K562 (cell line): Measurements from ENCODE around the gene NENF. TPM values are rescaled to one million over a fixed set of nuclear protein-coding genes. Genes with fewer than 3 reads are reported as not detected.

Experiments
- CAMTA2 ChIP-seq: fragments of 250-450 bp; sonication (Bioruptor Pico); conservative IDR thresholded peaks from 2 replicates; pipeline ENCODE4 v1.5.1; 2022
- CHD2 ChIP-seq: IDR thresholded peaks from 2 replicates; pipeline ENCODE4 v1.6.1; 2011; ENCODE audit warnings: low read depth, low read length
- CREB1 ChIP-seq, 2 experiments: sonication (generic) in 1 of 2; formaldehyde crosslinking in 1 of 2; IDR thresholded peaks; 2 replicates each; pipeline versions ENCODE4 v1.6.1 to v1.8.0; 2012 to 2022; ENCODE audit warnings: inconsistent platforms in 1 of 2, mild to moderate bottlenecking in 1 of 2, missing genetic modification reagents in 1 of 2, moderate library complexity in 1 of 2
- HLTF ChIP-seq: fragments of 450-650 bp; IDR thresholded peaks from 2 replicates; pipeline ENCODE4 v1.6.1; 2016
- HOMEZ ChIP-seq: fragments of 250-450 bp; sonication (Bioruptor Pico); IDR thresholded peaks from 2 replicates; pipeline ENCODE4 v1.4.0; 2020; ENCODE audit warnings: mild to moderate bottlenecking, moderate library complexity
- MTA2 ChIP-seq: fragments of 450-650 bp; IDR thresholded peaks from 2 replicates; pipeline ENCODE4 v1.6.1; 2016; ENCODE audit warnings: low read depth
- MYC ChIP-seq, 2 experiments: fragments of 250-450 bp in 1 of 2; sonication (Bioruptor Pico) in 1 of 2; IDR thresholded peaks; 2 replicates each; pipeline versions ENCODE4 v1.5.1 to v1.6.1; 2012 to 2021; ENCODE audit warnings: low read depth in 2 of 2, borderline replicate concordance in 1 of 2, improper control_type of control experiment in 1 of 2, low read length in 1 of 2, mild to moderate bottlenecking in 1 of 2, moderate library complexity in 1 of 2
- PHF20 ChIP-seq: fragments of 450-650 bp; IDR thresholded peaks from 2 replicates; pipeline ENCODE4 v1.6.1; 2018; ENCODE audit not compliant: partially characterized antibody
- RBFOX2 ChIP-seq: fragments of 200-400 bp; formaldehyde crosslinking; IDR thresholded peaks from 2 replicates; pipeline ENCODE4 v1.6.1; 2017; ENCODE audit warnings: low read depth, mild to moderate bottlenecking, low read length, moderate library complexity
- RBM25 ChIP-seq: fragments of 200-400 bp; formaldehyde crosslinking; IDR thresholded peaks from 2 replicates; pipeline ENCODE4 v1.6.1; 2018; ENCODE audit warnings: low read length, low read depth, moderate library complexity; ENCODE audit not compliant: severe bottlenecking
- SIRT6 ChIP-seq: IDR thresholded peaks from one replicate; pipeline ENCODE4 v1.6.1; 2012; ENCODE audit warnings: low read depth, mild to moderate bottlenecking, control low read depth, inconsistent platforms, low read length, moderate library complexity
- SMARCE1 ChIP-seq: fragments of 450-650 bp; IDR thresholded peaks from 2 replicates; pipeline ENCODE4 v1.7.1; 2016; ENCODE audit warnings: mild to moderate bottlenecking
- STAG1 ChIP-seq: sonication (generic); formaldehyde crosslinking; IDR thresholded peaks from 2 replicates; pipeline ENCODE4 v1.5.0; 2020; ENCODE audit warnings: missing genetic modification reagents, borderline replicate concordance
- TAF9B ChIP-seq: fragments of 450-650 bp; IDR thresholded peaks from 2 replicates; pipeline ENCODE4 v1.6.1; 2018; ENCODE audit warnings: mild to moderate bottlenecking; ENCODE audit not compliant: partially characterized antibody
- TCF7L2 ChIP-seq: fragments of 150-350 bp; IDR thresholded peaks from 2 replicates; pipeline ENCODE4 v1.6.1; 2016; ENCODE audit warnings: low read depth, mild to moderate bottlenecking, low read length, moderate library complexity
- ZFX ChIP-seq: sonication (generic); formaldehyde crosslinking; IDR thresholded peaks from 2 replicates; pipeline ENCODE4 v1.8.0; 2022; ENCODE audit warnings: mild to moderate bottlenecking, missing genetic modification reagents, moderate library complexity
- ZKSCAN1 ChIP-seq: fragments of 150-350 bp; IDR thresholded peaks from 2 replicates; pipeline ENCODE4 v1.6.1; 2016; ENCODE audit warnings: low read depth, low read length
- ZNF445 ChIP-seq: fragments of 250-450 bp; sonication (Bioruptor Pico); IDR thresholded peaks from 2 replicates; pipeline ENCODE4 v1.4.0; 2020; ENCODE audit warnings: low read depth, mild to moderate bottlenecking, moderate library complexity
- polyA plus RNA-seq, 8 experiments: library from polyadenylated mRNA; depleted of rRNA in 4 of 8; stranded (reverse) in 5 of 8; unstranded in 3 of 8; fragments of >200 nt; fragmentation: Nextera tagmentation in 2 of 8; fragmentation: Illumina TruSeq in 1 of 8; extraction: Ambion mirVana in 2 of 8; extraction: Trizol in 1 of 8; gene quantifications; 2 replicates each; pipeline versions ENCODE4 v1.2.1 to v1.2.3, GENCODE V29; 2011 to 2014; ENCODE audit warnings: inconsistent platforms in 1 of 8, missing spikeins in 1 of 8
- total RNA-seq, 7 experiments: library from RNA; depleted of rRNA in 6 of 7; stranded (reverse); fragments of >200 nt in 6 of 7; fragmentation: Illumina TruSeq in 2 of 7; extraction: Trizol in 2 of 7; gene quantifications; 2 replicates each; pipeline versions ENCODE4 v1.2.1 to v1.2.3, GENCODE V29; 2011 to 2021; ENCODE audit warnings: low replicate concordance in 1 of 7
- TF ChIP-seq, protein P1 (sequence below): fragments of 250-450 bp; sonication (Bioruptor Pico); IDR thresholded peaks from 2 replicates; pipeline ENCODE4 v1.4.0; 2020
- TF ChIP-seq, protein P2 (sequence below), 3 experiments: fragments of 200-800 bp in 1 of 3; fragments of 250-450 bp in 1 of 3; fragments of 450-650 bp in 1 of 3; sonication (Bioruptor Pico) in 1 of 3; sonication (Bioruptor generic) in 1 of 3; formaldehyde crosslinking in 1 of 3; IDR thresholded peaks; 2 replicates each; pipeline versions ENCODE4 v1.6.1 to v1.8.0; 2016 to 2022; ENCODE audit warnings: mild to moderate bottlenecking in 2 of 3, missing genetic modification characterization in 2 of 3, missing compliant biosample characterization in 1 of 3, moderate library complexity in 1 of 3

NENF gene
- total and polyA plus RNA-seq, 9 of the 15 experiments (the other 6 are each of a cell fraction or from before 2014, with no cell fraction given) = 6.1 to 100 (median 72.8) TPM

DNA sequence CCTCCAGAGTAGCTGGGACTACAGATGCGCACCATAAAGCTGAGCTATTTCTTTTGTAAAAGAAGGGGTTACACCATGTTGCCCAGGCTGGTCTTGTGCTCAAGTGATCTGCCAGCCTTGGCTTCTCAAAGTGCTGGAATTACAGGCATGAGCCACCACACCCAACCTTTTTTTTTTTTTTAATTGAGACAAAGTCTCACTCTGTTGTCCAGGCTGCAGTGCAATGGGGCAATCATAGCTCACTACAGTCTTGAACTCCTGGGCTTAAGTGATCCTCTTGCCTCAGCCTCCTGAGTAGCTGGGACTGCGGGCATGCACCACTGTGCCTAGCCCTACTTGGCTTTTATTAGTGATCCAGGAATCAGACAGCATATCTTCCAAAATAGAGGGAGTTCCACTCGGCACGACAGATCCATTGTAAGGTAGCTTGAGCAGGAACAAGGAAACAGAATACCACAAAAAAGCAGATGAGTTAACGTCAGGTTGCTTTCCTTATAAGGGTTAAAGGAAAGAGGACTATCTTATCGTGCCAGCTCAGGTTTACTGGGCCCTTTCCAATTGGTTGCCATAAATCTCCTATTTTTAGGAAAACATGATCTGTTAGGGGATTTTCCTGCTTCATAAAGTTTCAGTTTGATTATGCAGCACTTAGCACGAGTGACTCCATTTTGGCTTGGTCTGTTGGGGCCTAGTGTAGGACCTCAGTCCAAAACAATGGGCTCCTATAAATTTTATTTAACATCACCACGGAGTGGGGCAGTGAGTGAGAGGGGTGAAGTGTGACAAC, 45.2 kb downstream of the NENF start (continued):
- TF ChIP-seq HOMEZ (peak; percentile 96), CAMTA2 (no peak), TAF9B (no peak), RBFOX2 (no peak), SMARCE1 (no peak), CREB1 (IDR thresholded peaks at IDR 0.05) (no peak), CREB1 (CRISPR knock-in tag; IDR thresholded peaks at IDR 0.05) (no peak), CHD2 (no peak), SIRT6 (no peak), HLTF (no peak), MYC (IDR thresholded peaks at IDR 0.05; ENCODE audit: low read depth, low read length) (no peak), MYC (CRISPR knock-in tag; IDR thresholded peaks at IDR 0.05; ENCODE audit: borderline replicate concordance, low read depth) (peak; percentile 96), ZNF445 (CRISPR knock-in tag) (peak; percentile 92), TCF7L2 (no peak), MTA2 (no peak), PHF20 (no peak), RBM25 (no peak), ZKSCAN1 (no peak), ZFX (CRISPR knock-in tag) (no peak), STAG1 (CRISPR knock-in tag) (no peak)
- TF ChIP-seq, protein P1, sequence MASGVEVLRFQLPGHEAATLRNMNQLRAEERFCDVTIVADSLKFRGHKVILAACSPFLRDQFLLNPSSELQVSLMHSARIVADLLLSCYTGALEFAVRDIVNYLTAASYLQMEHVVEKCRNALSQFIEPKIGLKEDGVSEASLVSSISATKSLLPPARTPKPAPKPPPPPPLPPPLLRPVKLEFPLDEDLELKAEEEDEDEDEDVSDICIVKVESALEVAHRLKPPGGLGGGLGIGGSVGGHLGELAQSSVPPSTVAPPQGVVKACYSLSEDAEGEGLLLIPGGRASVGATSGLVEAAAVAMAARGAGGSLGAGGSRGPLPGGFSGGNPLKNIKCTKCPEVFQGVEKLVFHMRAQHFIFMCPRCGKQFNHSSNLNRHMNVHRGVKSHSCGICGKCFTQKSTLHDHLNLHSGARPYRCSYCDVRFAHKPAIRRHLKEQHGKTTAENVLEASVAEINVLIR = peak; percentile 87
- TF ChIP-seq, protein P2, sequence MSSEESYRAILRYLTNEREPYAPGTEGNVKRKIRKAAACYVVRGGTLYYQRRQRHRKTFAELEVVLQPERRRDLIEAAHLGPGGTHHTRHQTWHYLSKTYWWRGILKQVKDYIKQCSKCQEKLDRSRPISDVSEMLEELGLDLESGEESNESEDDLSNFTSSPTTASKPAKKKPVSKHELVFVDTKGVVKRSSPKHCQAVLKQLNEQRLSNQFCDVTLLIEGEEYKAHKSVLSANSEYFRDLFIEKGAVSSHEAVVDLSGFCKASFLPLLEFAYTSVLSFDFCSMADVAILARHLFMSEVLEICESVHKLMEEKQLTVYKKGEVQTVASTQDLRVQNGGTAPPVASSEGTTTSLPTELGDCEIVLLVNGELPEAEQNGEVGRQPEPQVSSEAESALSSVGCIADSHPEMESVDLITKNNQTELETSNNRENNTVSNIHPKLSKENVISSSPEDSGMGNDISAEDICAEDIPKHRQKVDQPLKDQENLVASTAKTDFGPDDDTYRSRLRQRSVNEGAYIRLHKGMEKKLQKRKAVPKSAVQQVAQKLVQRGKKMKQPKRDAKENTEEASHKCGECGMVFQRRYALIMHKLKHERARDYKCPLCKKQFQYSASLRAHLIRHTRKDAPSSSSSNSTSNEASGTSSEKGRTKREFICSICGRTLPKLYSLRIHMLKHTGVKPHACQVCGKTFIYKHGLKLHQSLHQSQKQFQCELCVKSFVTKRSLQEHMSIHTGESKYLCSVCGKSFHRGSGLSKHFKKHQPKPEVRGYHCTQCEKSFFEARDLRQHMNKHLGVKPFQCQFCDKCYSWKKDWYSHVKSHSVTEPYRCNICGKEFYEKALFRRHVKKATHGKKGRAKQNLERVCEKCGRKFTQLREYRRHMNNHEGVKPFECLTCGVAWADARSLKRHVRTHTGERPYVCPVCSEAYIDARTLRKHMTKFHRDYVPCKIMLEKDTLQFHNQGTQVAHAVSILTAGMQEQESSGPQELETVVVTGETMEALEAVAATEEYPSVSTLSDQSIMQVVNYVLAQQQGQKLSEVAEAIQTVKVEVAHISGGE (CRISPR knock-in tag; IDR thresholded peaks at IDR 0.05) = peak in 1 of 3 experiments; percentile 91; a peak in 2 of 6 replicates
